Amniotic stem cell (primary cell): ENCODE results near the gene FUT8.

Source experiments
- DNase-seq: peaks from one replicate; lab custom pipeline; 2025; lab: John Stamatoyannopoulos, UW

FUT8 gene

DNA sequence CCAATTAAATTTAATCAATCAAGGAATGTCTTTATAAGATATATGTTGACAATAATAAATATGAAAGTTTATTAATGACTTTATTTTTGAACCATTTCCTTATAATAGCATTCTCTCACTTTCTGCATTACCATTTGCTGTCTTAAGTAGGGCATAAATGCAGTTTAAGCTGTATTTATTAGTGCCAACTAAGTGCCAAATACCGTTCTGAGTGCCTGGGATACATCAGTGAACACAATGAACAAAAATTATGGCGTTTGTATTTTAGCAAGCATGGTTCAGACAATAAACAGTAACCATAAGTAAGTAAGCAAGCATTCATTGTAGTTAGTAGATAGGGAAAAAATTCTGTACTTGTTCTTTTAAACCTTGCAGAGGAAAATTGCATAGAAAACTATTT is 145.8 kb downstream of the FUT8 start:
- no peak for DNase-seq

DNA sequence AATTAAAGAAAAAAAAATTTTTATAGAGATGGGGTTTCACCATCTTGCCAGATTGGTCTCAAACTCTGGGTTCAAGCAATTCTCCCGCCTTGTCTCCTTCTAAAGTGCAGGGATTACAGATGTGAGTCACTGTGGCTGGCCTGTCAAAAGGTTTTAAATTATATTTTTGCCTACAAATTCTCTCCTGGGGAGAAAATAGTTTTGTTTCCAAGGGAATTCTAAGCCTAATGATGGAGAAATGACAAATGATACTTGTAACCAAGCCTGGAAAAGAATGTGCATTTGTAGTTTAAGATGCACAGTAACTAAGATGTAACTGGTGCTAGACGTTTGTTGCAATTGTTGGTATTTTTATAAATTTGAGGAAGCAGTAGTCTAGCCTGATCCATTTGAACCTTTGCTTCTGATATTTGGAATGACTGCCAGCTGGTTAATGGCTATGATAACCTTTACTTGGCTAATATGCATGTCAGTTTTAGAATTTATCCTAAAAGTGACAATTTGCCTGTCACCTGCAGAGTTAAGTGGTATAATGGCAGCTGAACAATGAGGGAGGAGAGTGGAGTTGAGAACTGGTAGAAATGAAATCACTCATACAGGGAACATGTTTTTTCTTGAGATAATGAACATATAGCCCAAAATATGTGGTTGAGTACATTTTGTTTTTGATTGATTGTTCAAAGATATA is 148.0 kb downstream of the FUT8 start:
- no peak for DNase-seq

DNA sequence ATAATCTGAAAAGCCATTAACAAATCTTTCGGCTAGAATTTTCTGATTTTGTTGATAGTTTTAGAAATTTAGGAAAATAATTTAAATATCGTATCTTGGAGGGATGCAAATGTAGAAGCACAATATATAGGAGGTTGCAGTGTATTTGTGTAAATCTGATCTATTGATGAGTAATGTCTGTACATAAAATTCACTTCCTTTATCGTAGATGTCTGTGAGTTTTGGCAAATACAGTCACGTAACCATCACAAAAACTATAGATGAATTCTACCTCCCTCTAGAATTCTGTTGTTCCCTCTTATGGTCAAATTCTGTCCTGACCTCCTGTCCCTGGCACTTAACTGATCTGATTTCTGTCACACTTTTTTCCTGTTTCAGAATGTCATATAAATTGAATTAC is 151.8 kb downstream of the FUT8 start:
- no peak for DNase-seq

DNA sequence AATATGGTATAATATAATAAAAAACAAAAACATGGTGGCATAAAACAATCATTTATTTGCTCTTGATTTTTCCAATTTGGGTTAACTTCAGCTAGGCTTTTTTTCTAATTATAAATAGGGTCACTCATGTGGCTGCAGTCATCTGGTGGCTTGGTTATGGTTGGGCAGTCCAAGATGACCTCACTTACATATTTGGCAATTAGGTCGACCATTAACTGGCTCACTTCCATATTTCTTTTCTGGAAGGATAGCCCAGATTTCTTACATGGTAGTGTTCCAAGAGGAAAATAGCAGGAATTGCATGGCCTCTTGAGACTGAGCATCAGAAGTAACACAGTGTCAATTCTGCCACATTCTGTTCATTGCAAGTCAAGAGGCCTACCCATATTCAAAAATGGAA is 153.4 kb downstream of the FUT8 start:
- DNase-seq = no peak

GRCh38 chr14:65566820-65567522 is 154.4 kb downstream of the FUT8 start:
- no peak for DNase-seq

GRCh38 chr14:65574611-65575010 is 162.1 kb downstream of the FUT8 start:
- DNase-seq = no peak

DNA sequence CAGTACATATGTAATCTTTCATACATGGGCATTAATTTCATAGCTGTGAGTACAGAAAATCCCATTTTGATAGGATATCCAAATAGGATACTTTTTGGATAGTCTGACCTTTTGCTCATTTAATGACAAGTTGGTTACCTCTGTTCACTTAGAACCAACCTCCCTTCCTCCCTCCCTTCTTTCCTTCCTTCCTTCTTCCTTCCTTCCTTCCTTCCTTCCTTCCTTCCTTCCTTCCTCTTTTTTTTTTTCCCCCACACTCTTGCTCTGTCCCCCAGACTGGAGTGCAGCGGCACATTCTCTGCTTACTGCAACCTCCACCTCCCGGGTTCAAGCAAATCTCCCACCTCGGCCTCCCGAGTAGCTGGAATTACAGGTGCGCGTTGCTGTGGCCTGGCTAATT is 162.9 kb downstream of the FUT8 start:
- DNase-seq = no peak

DNA sequence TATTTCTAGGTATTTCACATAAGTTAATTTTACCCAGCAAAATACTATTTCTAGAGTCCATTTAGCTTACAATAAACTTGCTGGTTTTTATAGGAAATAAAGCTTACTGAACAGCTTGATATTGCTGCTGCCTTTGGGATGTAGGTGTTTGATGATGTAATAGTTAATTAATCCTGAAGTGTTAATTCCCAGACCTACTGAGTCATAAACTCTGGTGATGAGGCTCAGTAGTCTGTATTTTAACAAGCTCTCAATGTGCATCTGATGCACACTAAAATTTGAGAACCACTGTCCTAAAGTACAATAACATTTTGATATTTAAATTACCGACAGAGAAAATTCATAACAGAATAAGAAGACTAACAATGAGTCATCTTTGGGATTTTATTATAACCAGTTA is 168.4 kb downstream of the FUT8 start:
- DNase-seq = no peak

GRCh38 chr14:65581378-65581777 is 168.8 kb downstream of the FUT8 start:
- no peak for DNase-seq

- no peak for DNase-seq
Measured at GRCh38 chr14:65581799-65582198, 169.3 kb downstream of the FUT8 start.

DNA sequence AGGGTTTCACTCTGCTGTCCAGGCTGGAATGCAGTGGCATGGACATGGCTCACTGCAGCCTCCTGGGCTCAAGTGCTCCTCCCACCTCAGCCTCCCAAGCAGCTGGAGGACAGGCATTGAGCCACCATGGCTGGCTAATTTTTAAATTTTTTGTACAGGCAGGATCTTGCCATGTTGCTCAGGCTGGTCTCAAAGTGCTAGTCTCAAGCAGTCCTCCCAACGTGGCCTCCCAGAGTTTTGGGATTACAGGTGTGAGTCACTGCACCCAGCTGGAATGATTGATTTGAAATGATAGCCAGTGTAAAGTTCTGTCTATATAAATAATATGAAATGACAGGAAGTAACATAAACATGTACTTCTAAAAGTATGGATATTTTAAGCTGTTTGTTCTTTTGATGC is 172.7 kb downstream of the FUT8 start:
- DNase-seq = no peak

- DNase-seq = no peak
Measured at GRCh38 chr14:65588426-65589140, 176.1 kb downstream of the FUT8 start.

GRCh38 chr14:65594153-65594881 is 181.8 kb downstream of the FUT8 start:
- DNase-seq = no peak

- no peak for DNase-seq
Measured at GRCh38 chr14:65594882-65595237, 182.3 kb downstream of the FUT8 start.

DNA sequence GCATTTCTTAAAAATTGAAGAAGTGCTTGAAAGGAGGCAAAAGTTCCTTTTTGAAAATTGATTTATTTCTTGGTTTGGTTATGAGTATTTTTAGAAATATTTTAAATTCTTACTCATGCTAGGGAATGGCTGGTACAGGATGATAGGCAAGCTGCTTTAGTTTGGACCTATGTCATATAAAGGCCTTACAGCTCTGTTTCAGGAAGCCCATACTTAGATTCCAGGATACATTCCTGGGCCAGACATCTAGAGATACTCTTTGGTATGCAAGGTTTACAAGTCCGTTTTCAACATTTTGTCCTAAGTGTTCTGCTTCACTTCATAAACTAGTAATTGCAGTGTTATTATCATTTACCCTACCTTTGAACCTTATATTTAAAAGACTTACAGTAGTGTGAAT is 186.8 kb downstream of the FUT8 start:
- DNase-seq = no peak

DNA sequence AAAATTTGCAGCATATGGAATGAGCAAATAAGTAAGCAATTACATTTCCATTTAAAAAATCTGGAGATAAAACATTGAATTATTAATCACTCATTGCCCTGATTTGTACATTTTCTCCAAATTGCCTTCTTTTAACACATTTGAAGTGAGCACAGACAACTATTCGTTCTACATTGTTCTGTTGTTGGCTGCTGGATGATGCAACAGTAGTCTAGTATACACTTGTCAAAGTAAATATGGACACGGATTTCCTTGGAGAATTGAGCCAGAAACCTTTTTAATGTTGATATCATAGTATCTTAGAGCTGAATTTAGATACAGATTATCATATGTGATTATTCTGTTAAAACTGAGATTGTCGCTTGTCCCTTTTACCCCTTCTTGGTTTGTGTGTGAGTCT is 188.2 kb downstream of the FUT8 start:
- DNase-seq = no peak

DNA sequence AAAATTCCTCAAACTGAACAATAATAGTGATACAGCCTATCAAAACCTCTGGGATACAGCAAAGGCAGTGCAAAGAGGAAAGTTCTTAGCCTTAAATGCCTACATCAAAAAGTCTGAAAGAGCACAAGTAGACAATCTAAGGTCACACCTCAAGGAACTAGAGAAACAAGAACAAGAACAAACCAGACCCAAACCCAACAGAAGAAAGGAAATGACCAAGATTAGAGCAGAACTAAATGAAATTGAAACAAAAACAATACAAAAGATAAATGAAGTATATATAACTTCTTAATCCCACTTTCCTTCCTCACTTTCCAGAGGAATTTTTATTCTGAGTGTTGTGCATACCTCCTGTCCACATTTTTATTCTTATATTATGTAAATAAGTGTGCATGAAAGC is 192.0 kb downstream of the FUT8 start:
- no peak for DNase-seq

DNA sequence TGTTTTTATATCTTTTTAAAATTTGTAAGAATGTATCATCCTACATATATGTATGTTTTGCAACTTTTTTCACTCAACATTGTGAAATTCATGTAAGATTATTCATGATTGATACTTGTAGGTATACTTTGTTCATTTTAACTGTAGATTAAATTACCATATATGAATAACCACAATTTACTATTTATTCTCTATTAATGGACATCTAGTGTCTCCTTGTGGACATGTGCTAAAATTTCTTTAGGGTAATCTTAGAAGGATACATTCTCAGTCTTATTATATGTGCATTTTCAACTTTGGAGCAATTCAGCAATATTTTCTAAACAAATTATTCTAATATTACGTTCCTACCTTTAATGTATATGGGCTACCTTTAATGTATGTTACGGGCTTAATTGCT is 192.4 kb downstream of the FUT8 start:
- no peak for DNase-seq

DNA sequence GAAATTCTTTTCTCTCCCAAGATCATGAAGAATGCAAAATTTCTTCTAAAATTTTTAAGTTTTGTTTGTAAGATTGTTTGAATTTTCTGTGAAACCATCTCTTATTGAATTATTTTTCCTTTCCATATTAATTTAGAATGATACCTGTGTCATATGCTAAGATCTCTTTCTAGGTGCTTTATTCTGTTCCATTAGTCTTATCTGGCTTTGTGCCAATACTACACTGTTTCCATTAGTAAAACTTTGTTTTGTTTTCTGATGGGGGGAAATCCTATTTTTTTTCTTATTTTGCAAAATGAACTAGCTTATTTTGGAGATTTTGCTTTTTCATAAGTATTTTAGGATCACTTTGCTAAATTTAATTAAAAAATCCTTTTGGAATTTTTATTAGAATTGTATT is 193.9 kb downstream of the FUT8 start:
- DNase-seq = no peak

DNA sequence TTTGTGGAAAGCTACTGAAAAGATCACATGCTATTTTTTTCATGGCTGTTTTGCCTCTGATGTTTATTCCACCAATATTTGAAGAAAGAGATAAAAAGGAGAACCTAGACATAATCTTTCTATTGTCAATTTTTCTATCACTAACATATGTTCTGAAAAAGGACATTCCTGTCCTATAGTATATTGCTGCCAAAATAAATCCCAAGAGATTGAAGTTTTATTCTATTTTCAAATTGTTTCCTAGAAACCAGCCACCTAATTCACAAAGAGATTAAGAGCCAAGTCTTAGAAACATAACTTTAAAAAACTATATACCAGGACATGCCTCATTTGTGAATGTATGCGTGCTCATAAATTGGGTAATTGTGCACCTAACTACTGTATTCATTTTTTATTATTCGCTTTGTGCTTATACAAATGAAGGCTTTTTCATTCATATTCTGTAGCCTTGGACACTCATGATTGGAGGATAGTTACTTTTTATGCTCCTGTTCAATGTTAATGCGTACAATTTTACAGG is 200.7 kb downstream of the FUT8 start:
- no peak for DNase-seq

GRCh38 chr14:65618996-65619395 is 206.5 kb downstream of the FUT8 start:
- no peak for DNase-seq

- no peak for DNase-seq
Measured at GRCh38 chr14:65620195-65620594, 207.7 kb downstream of the FUT8 start.

DNA sequence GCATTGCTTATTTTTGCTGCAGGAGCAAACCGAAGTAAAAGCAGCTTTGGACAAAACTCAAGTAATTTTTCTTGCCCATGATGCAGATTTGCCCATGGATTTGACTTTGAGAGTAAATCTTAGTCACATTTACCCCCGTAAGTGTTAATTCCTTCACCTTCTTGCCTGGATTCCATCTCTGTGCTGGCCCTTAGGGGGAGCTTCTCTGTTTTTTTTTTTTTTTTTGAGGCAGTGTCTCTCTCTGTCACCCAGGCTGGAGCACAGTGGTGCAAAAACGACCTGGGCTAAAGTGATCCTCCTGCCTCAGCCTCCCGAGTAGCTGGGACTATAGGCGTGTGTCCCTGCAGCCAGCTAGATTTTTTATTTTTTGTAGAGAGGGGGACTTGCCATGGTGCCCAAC is 210.2 kb downstream of the FUT8 start:
- DNase-seq = no peak
